Muscle of leg (tissue), 11 donors: ENCODE results near the gene SEMA5B. TPM values are rescaled to one million over a fixed set of nuclear protein-coding genes. Genes with fewer than 3 reads are reported as not detected.

Experiments used
- DNase-seq: peaks from one replicate; pipeline ENCODE4 v3.0.0; 2013
- H3K27ac ChIP-seq: one replicate; pipeline ENCODE4 v1.5.1; 2013; ENCODE audit warnings: mild to moderate bottlenecking, low read length, control low read depth
- H3K27me3 ChIP-seq: one replicate; pipeline ENCODE4 v1.6.1; 2013; ENCODE audit warnings: low read length; ENCODE audit not compliant: control insufficient read depth, insufficient read depth
- H3K36me3 ChIP-seq: one replicate; pipeline ENCODE4 v1.6.1; 2013; ENCODE audit warnings: low read length; ENCODE audit not compliant: control insufficient read depth, insufficient read depth
- H3K4me1 ChIP-seq: one replicate; pipeline ENCODE4 v1.6.1; 2013; ENCODE audit warnings: low read length; ENCODE audit not compliant: control insufficient read depth, insufficient read depth
- H3K4me3 ChIP-seq: one replicate; pipeline ENCODE4 v1.5.1; 2013; ENCODE audit warnings: low read length, control low read depth
- H3K9me3 ChIP-seq: replicated peaks from 2 replicates; pipeline ENCODE4 v1.6.1; 2013; ENCODE audit warnings: low read depth, low read length; ENCODE audit not compliant: control insufficient read depth
- WGBS: methylation state at CpG from one replicate; pipeline ENCODE4 v1.1.5; 2013; ENCODE audit warnings: missing lambda C conversion rate; ENCODE audit not compliant: insufficient coverage; 5-methylcytosine and 5-hydroxymethylcytosine counted together
- polyA plus RNA-seq, 8 donors: library from polyadenylated mRNA; unstranded; fragments of 120-200 nt; gene quantifications; one replicate each; pipeline versions ENCODE4 v1.2.1 to v1.2.3, GENCODE V29; 2013; ENCODE audit warnings: inconsistent platforms in 1 of 8, low replicate concordance in 1 of 8; ENCODE audit not compliant: insufficient read length in 8 of 8, insufficient read depth in 1 of 8
- total RNA-seq: library from RNA; stranded (reverse); fragments of 120-200 nt; gene quantifications from one replicate; pipeline ENCODE4 v1.2.4, GENCODE V29; 2013

The SEMA5B gene
- total and polyA plus RNA-seq, 9 donors, result 14.3 to 35.4 (median 25.7) TPM

GRCh38 chr3:122966045-122966444, 61.5 kb downstream of the SEMA5B start:
- H3K4me3 ChIP-seq, result no peak overlapping the region
- peaks cover 2% of the 10 kb centered on the region for H3K27me3 ChIP-seq
- no peak for DNase-seq
- no peak overlapping the region for H3K27ac ChIP-seq
- H3K36me3 ChIP-seq, result no peaks in the 10 kb centered on the region
- no peaks in the 10 kb centered on the region for H3K9me3 ChIP-seq
- H3K4me1 ChIP-seq, result peaks cover 37% of the 10 kb centered on the region

GRCh38 chr3:122964811-122965210, 62.8 kb downstream of the SEMA5B start:
- WGBS, result 30% methylated on average over 2 of the region's 2 CpGs
- H3K4me3 ChIP-seq, result no peak overlapping the region
- no peaks in the 10 kb centered on the region for H3K9me3 ChIP-seq
- peaks cover 2% of the 10 kb centered on the region for H3K27me3 ChIP-seq
- H3K4me1 ChIP-seq, result peaks cover 24% of the 10 kb centered on the region
- H3K27ac ChIP-seq, result no peak overlapping the region
- H3K36me3 ChIP-seq, result no peaks in the 10 kb centered on the region
- no peak for DNase-seq

- Histone ChIP-seq H3K9me3 (no peaks in the 10 kb centered on the region), H3K4me3 (no peak overlapping the region), H3K27me3 (peaks cover 2% of the 10 kb centered on the region), H3K36me3 (no peaks in the 10 kb centered on the region), H3K27ac (no peak overlapping the region), H3K4me1 (peaks cover 35% of the 10 kb centered on the region)
- peak; percentile 38 for DNase-seq
- WGBS, result 19% methylated on average over 4 of the region's 9 CpGs
These were observed 65.4 kb downstream of the SEMA5B start for GRCh38 chr3:122962149-122962548.

- no peak for DNase-seq
- Histone ChIP-seq H3K27ac (no peak overlapping the region), H3K4me1 (peaks cover 45% of the 10 kb centered on the region), H3K4me3 (no peak overlapping the region), H3K27me3 (peaks cover 2% of the 10 kb centered on the region), H3K9me3 (no peaks in the 10 kb centered on the region), H3K36me3 (no peaks in the 10 kb centered on the region)
- 87% methylated on average over 4 of the region's 4 CpGs for WGBS
These were observed 66.4 kb downstream of the SEMA5B start for GRCh38 chr3:122961146-122961545.

- 92% methylated on average over 3 of the region's 4 CpGs for WGBS
- H3K27me3 ChIP-seq, result peaks cover 2% of the 10 kb centered on the region
- no peaks in the 10 kb centered on the region for H3K36me3 ChIP-seq
- H3K4me1 ChIP-seq, result peaks cover 48% of the 10 kb centered on the region
- no peak for DNase-seq
- no peak overlapping the region for H3K4me3 ChIP-seq
- no peak overlapping the region for H3K27ac ChIP-seq
- H3K9me3 ChIP-seq, result no peaks in the 10 kb centered on the region
These were observed 66.9 kb downstream of the SEMA5B start for GRCh38 chr3:122960652-122961051.

- no peak overlapping the region for H3K27ac ChIP-seq
- no peak overlapping the region for H3K4me3 ChIP-seq
- H3K4me1 ChIP-seq, result peaks cover 46% of the 10 kb centered on the region
- WGBS, result 44% methylated on average over 2 of the region's 5 CpGs
- peaks cover 2% of the 10 kb centered on the region for H3K27me3 ChIP-seq
- DNase-seq, result no peak
- no peaks in the 10 kb centered on the region for H3K36me3 ChIP-seq
- H3K9me3 ChIP-seq, result no peaks in the 10 kb centered on the region
These were observed 68.2 kb downstream of the SEMA5B start for GRCh38 chr3:122959339-122959738.

GRCh38 chr3:122957707-122958689, 69.6 kb downstream of the SEMA5B start:
- DNase-seq, result peak; percentile 86
- no peak overlapping the region for H3K4me3 ChIP-seq
- WGBS, result 19% methylated on average over 4 of the region's 7 CpGs
- peaks cover 2% of the 10 kb centered on the region for H3K27me3 ChIP-seq
- H3K9me3 ChIP-seq, result no peaks in the 10 kb centered on the region
- H3K36me3 ChIP-seq, result no peaks in the 10 kb centered on the region
- H3K27ac ChIP-seq, result peak overlapping the region; percentile 39
- H3K4me1 ChIP-seq, result peaks cover 49% of the 10 kb centered on the region

- H3K36me3 ChIP-seq, result no peaks in the 10 kb centered on the region
- H3K9me3 ChIP-seq, result no peaks in the 10 kb centered on the region
- H3K4me3 ChIP-seq, result no peak overlapping the region
- H3K4me1 ChIP-seq, result peaks cover 51% of the 10 kb centered on the region
- DNase-seq, result peak; percentile 36
- H3K27ac ChIP-seq, result no peak overlapping the region
- no peaks in the 10 kb centered on the region for H3K27me3 ChIP-seq
- 46% methylated on average over 14 of the region's 15 CpGs for whole genome bisulfite sequencing
These were observed 70.7 kb downstream of the SEMA5B start for GRCh38 chr3:122956693-122957455.

- H3K4me3 ChIP-seq, result no peak overlapping the region
- no peak overlapping the region for H3K27ac ChIP-seq
- 80% methylated on average over 17 of the region's 20 CpGs for WGBS
- no peaks in the 10 kb centered on the region for H3K27me3 ChIP-seq
- no peaks in the 10 kb centered on the region for H3K36me3 ChIP-seq
- no peak for DNase-seq
- no peaks in the 10 kb centered on the region for H3K9me3 ChIP-seq
- H3K4me1 ChIP-seq, result peaks cover 45% of the 10 kb centered on the region
These were observed 71.5 kb downstream of the SEMA5B start for GRCh38 chr3:122955916-122956692.
